Adipose tissue (tissue), 3 donors: ENCODE results near the gene MEIS2. TPM values are rescaled to one million over a fixed set of nuclear protein-coding genes. Genes with fewer than 3 reads are reported as not detected.

ENCODE experiments used
- H3K27ac ChIP-seq: one replicate; pipeline ENCODE4 v1.5.1; 2013; ENCODE audit warnings: low read depth, low read length
- WGBS, 3 donors: extraction: QIAGEN DNeasy Blood & Tissue Kit; methylation state at CpG; one replicate each; pipeline ENCODE4 v1.1.7; 2013; 5-methylcytosine and 5-hydroxymethylcytosine counted together
- polyA plus RNA-seq, 3 donors: library from polyadenylated mRNA; stranded (reverse); fragments of 200-250 nt; gene quantifications; one replicate each; pipeline ENCODE4 v1.2.3, GENCODE V29; 2013
- donor health status: healthy with polysubstance abuse.
- donor health status: Bipolar disorder and iron deficiency.
- donor health status: healthy.

Gene MEIS2
- polyA plus RNA-seq, 3 donors, result 6.6 to 16.9 (median 9.0) TPM

- 15 to 34% (median 26%) methylated on average over 4 of the region's 4 CpGs for WGBS, 3 donors
- H3K27ac ChIP-seq, result no peak overlapping the region
Measured at GRCh38 chr15:36844534-36844998, 255.8 kb downstream of the MEIS2 start.

- WGBS, 3 donors, result 63 to 79% (median 74%) methylated on average over 3 of the region's 3 CpGs
- no peak overlapping the region for H3K27ac ChIP-seq
Measured at GRCh38 chr15:36843822-36844221, 256.5 kb downstream of the MEIS2 start.

- WGBS, 3 donors, result 40 to 73% (median 51%) methylated on average over 5 of the region's 5 CpGs
- H3K27ac ChIP-seq, result no peak overlapping the region
Measured at GRCh38 chr15:36841193-36841592, 259.2 kb downstream of the MEIS2 start.
